Left ventricle myocardium inferior (tissue), 1 donor: ENCODE results near the gene MYO1C. TPM values are rescaled to one million over a fixed set of nuclear protein-coding genes. Genes with fewer than 3 reads are reported as not detected.

ENCODE experiments used
- DNase-seq: peaks from one replicate; pipeline ENCODE4 v3.0.0-alpha.2; 2020
- H3K27ac ChIP-seq: fragments of 200-600 bp; replicated peaks from 2 replicates; pipeline ENCODE4 v1.8.0; 2021
- H3K27me3 ChIP-seq: fragments of 200-600 bp; 2 replicates; pipeline ENCODE4 v1.8.0; 2021; ENCODE audit warnings: low read depth
- H3K36me3 ChIP-seq: fragments of 200-600 bp; 2 replicates; pipeline ENCODE4 v1.8.0; 2021
- H3K4me1 ChIP-seq: fragments of 200-600 bp; 2 replicates; pipeline ENCODE4 v1.8.0; 2021
- H3K4me3 ChIP-seq: fragments of 200-600 bp; 2 replicates; pipeline ENCODE4 v1.8.0; 2021; ENCODE audit warnings: mild to moderate bottlenecking, moderate library complexity
- H3K9me3 ChIP-seq: fragments of 200-600 bp; replicated peaks from 2 replicates; pipeline ENCODE4 v1.8.0; 2021
- intact Hi-C: fragments of 100-400 bp; cut with micrococcal nuclease; formaldehyde crosslinking; loops from one replicate; pipeline ENCODE4 v1.11.0; 2022
- total RNA-seq: library from RNA; stranded (reverse); fragmentation: NEBNext Ultra II Directional; extraction: Animal tissue kit (Norgen Biotek cat#: 25700); gene quantifications from one replicate; pipeline ENCODE4 v1.2.1, GENCODE V29; 2021
- TF ChIP-seq, protein P1 (sequence below): fragments of 200-600 bp; IDR thresholded peaks from 2 replicates; pipeline ENCODE4 v1.8.0; 2021; ENCODE audit warnings: antibody characterized with exemption, mild to moderate bottlenecking, borderline replicate concordance
- donor health status: DM: no; HTN: yes; CAD: no; lungs with severe emphysema.

The MYO1C gene
- total RNA-seq, 1 donor from 2014 or later = 150 TPM

DNA sequence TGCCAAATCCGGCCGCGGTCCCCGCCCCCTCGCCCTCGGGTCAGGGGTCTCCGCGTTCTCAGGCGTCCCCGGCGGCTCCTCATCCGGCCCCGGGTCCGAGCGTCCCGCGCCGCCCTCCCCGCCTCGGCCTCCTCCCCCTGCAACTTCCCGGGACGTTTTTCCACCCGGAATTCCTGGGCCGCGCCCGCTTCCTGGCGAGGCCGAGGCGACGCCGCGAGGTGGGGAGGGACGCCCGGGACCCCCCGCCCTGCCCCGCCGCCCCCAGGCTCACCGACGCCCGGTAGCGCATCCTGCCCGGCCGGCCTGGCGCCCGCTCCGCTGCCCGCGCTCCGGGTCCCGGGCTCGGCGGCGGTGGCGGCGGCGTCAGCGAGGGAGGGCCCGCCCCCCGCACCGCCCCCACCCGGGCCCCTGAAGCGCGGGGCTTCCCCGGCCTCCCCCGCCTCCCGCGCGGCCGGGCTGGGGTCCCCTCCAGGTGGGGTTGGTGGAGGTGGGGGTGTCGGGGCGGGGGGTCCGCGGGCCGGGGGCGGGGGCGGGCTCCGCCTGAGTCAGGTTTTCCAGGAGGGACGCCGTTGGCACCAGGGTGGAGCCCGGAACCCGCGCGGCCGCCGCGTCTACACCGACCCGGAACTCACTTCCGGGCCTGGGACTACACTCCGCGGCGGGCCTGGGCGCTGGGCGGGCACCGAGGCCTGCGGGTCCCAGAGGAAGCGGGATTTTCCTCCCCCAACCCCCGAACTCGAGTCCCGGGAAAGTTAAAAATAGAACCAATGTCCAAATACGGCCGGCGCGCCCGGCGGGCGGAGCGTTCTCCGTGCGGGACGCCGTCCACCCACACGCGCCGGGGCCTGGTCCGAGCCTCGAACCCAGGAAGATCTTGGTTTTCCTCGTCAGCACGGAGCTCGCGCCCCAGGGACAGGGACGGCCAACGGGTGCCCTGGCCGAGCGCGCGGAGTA is 6.8 kb downstream of the MYO1C start:
- peak; percentile 80 for DNase-seq
- TF ChIP-seq, protein P1, sequence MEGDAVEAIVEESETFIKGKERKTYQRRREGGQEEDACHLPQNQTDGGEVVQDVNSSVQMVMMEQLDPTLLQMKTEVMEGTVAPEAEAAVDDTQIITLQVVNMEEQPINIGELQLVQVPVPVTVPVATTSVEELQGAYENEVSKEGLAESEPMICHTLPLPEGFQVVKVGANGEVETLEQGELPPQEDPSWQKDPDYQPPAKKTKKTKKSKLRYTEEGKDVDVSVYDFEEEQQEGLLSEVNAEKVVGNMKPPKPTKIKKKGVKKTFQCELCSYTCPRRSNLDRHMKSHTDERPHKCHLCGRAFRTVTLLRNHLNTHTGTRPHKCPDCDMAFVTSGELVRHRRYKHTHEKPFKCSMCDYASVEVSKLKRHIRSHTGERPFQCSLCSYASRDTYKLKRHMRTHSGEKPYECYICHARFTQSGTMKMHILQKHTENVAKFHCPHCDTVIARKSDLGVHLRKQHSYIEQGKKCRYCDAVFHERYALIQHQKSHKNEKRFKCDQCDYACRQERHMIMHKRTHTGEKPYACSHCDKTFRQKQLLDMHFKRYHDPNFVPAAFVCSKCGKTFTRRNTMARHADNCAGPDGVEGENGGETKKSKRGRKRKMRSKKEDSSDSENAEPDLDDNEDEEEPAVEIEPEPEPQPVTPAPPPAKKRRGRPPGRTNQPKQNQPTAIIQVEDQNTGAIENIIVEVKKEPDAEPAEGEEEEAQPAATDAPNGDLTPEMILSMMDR = no peak
- H3K36me3 ChIP-seq = peaks cover 33% of the 10 kb centered on the region
- H3K9me3 ChIP-seq = no peaks in the 10 kb centered on the region
- H3K27me3 ChIP-seq = no peaks in the 10 kb centered on the region
- intact Hi-C loops = no loop called here
- peak overlapping the region; percentile 84 for H3K4me3 ChIP-seq
- peaks cover 90% of the 10 kb centered on the region for H3K4me1 ChIP-seq
- peak overlapping the region; percentile 98 for H3K27ac ChIP-seq

DNA sequence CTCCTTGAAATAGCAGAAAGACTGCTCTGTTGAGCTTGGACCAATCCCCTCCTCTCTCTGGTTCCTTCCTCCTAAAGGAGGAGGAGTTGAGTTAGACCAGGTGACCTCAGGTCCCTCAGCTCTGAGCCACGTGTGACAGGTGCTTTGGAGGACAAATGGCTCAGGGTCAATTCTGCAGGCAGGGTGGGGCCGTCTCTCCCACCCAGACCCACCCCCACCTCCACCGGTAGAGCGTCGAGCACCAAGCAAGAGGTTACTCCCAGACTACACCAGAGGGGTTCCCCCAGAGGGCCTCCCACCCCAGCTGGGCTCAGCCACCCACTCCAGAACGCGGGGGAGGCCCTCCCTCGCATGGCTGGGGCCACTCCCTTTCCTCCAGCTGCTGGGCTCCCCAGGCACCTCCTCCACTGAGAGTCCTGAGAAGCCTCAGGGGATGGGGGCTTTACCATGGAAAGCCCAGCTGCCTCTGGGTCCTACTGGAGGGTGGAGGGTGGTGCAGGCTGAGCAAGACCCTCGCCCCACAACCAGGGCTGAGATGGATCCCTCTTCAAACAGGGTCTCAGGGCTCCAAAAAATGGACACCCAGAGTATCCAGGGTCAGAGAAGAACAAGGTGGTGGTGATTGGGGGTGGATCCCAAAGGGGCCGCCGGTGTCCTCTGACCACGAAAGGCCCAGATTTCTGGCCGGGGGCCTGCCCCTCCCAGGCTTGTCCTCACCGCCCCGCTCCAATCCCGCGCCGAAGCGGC is 7.6 kb downstream of the MYO1C start:
- Histone ChIP-seq H3K4me1 (peaks cover 82% of the 10 kb centered on the region), H3K9me3 (no peaks in the 10 kb centered on the region), H3K4me3 (peak overlapping the region; percentile 84), H3K27me3 (no peaks in the 10 kb centered on the region), H3K27ac (peak overlapping the region; percentile 98), H3K36me3 (peaks cover 42% of the 10 kb centered on the region)
- intact Hi-C loops = no loop called here
- TF ChIP-seq, protein P1 = no peak
- DNase-seq = peak; percentile 61

DNA sequence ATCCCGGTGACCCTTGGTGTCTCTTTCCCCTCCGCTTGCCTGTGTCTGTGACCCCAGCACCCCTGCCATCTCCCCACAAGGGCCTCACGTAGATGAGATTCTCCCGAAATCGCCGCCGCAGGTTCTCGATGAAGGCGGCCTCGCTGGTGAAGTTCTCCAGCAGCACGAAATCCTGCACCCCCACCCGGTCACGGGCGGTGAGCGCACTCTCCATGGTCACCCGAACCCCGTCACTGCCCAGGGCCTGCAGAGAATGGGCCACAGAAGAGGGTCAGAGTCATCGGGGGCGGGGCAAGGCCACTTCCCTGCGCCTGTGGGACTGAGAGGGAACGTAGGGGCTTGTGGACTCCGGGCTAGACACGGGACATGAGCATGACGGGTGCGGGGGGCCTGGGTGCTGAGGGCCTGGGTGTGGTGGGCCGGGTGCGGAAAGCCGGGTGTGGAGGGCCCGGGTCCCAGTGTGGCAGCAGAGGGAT is 8.4 kb downstream of the MYO1C start:
- peak overlapping the region; percentile 84 for H3K4me3 ChIP-seq
- DNase-seq = no peak
- peak overlapping the region; percentile 98 for H3K27ac ChIP-seq
- no peaks in the 10 kb centered on the region for H3K9me3 ChIP-seq
- H3K27me3 ChIP-seq = no peaks in the 10 kb centered on the region
- H3K4me1 ChIP-seq = peaks cover 74% of the 10 kb centered on the region
- H3K36me3 ChIP-seq = peaks cover 49% of the 10 kb centered on the region
- TF ChIP-seq, protein P1 = no peak
- intact Hi-C loops = no loop called here

DNA sequence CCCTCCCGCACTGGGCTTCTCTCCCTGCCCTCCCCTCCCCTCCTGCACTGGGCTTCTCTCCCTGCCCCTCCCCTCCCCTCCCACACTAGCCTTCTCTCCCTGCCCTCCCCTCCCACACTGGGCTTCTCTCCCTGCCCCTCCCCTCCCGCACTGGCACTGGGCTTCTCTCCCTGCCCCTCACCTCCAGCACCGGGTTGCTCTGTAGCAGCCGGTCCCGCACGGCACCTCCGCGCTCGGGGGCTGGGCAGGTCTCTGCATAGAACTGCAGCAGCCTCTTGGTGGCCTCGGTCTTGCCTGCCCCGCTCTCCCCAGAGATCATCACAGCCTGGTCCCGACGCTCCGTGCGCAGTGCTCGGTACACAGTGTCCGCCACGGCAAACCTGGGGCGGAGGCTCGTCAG is 9.8 kb downstream of the MYO1C start:
- TF ChIP-seq, protein P1 = no peak
- Histone ChIP-seq H3K27ac (peak overlapping the region; percentile 98), H3K4me1 (peaks cover 61% of the 10 kb centered on the region), H3K36me3 (peaks cover 64% of the 10 kb centered on the region), H3K4me3 (no peak overlapping the region), H3K9me3 (no peaks in the 10 kb centered on the region), H3K27me3 (no peaks in the 10 kb centered on the region)
- peak; percentile 48 for DNase-seq
- intact Hi-C loops = no loop called here

DNA sequence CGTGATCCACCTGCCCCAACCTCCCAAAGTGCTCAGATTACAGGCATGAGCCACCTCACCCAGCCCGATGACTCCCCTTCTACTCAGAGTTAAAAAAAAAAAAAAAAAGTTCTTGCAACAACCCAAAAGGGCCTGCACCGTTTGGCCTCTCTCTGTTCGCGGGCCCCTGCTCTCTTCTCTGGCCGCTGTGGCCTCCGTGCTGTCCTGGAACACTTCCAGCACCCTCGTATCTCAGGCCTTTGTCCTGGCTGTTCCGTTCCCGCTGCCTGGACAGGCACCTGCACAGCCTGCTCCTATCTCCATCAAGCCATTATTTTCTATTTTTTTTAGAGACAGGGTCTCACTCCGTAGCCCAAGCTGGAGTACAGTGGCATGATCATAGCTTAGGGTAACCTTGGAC is 10.8 kb downstream of the MYO1C start:
- Histone ChIP-seq H3K36me3 (peaks cover 73% of the 10 kb centered on the region), H3K4me3 (no peak overlapping the region), H3K4me1 (peaks cover 54% of the 10 kb centered on the region), H3K27ac (peak overlapping the region; percentile 67), H3K9me3 (no peaks in the 10 kb centered on the region), H3K27me3 (no peaks in the 10 kb centered on the region)
- TF ChIP-seq, protein P1 = no peak
- intact Hi-C loops = no loop called here
- peak; percentile 47 for DNase-seq
